WTC11 (cell line): Measurements from ENCODE around the gene NLRP7. TPM values are rescaled to one million over a fixed set of nuclear protein-coding genes. Genes with fewer than 3 reads are reported as not detected.
"Not testable (repeated sequence)": the region's sequence is repeated elsewhere in the genome, so short reads cannot be mapped to it uniquely, and the experiment has no call there.

Experiments
- ATAC-seq: fragments of 200-7000 bp; cut with Tn5 transposase; 2 replicates; pipeline ENCODE4 v1.10.0; 2021; ENCODE audit warnings: mild to moderate bottlenecking, moderate library complexity
- CTCF ChIA-PET: fragments of 300-600 bp; sonication (Branson Sonifier 250); formaldehyde crosslinking; loops from one replicate; lab custom pipeline; 2021; ENCODE audit warnings: antibody characterized with exemption; lab: Charles Lee
- POLR2A ChIA-PET: fragments of 350-600 bp; sonication (Branson Sonifier 250); formaldehyde crosslinking; loops from one replicate; lab custom pipeline; 2021; ENCODE audit warnings: antibody characterized with exemption; lab: Charles Lee
- DNase-seq: peaks from one replicate; pipeline ENCODE4 v3.0.0; 2021; ENCODE audit warnings: low spot score
- H3K27ac Mint-ChIP-seq: 2 replicates; pipeline ENCODE4 v1.8.0; 2021; ENCODE audit warnings: mixed read lengths
- H3K27me3 Mint-ChIP-seq: 2 replicates; pipeline ENCODE4 v1.8.0; 2021; ENCODE audit warnings: low read depth, mild to moderate bottlenecking, moderate library complexity, mixed read lengths
- H3K36me3 Mint-ChIP-seq: 2 replicates; pipeline ENCODE4 v1.8.0; 2021; ENCODE audit warnings: mixed read lengths
- H3K4me1 Mint-ChIP-seq: 2 replicates; pipeline ENCODE4 v1.8.0; 2022; ENCODE audit warnings: mixed read lengths
- H3K4me3 Mint-ChIP-seq: 2 replicates; pipeline ENCODE4 v1.8.0; 2021; ENCODE audit warnings: mild to moderate bottlenecking, moderate library complexity, mixed read lengths
- H3K9me3 Mint-ChIP-seq: 2 replicates; pipeline ENCODE4 v1.8.0; 2021; ENCODE audit warnings: mixed read lengths
- ATF1 ChIP-seq: sonication (generic); formaldehyde crosslinking; IDR thresholded peaks from 2 replicates; pipeline ENCODE4 v1.8.1; 2023; ENCODE audit warnings: mild to moderate bottlenecking, moderate library complexity, missing genetic modification reagents
- CBFB ChIP-seq: sonication (generic); formaldehyde crosslinking; IDR thresholded peaks from 2 replicates; pipeline ENCODE4 v1.8.1; 2022; ENCODE audit warnings: mild to moderate bottlenecking, low read depth, missing genetic modification reagents
- E2F1 ChIP-seq: sonication (generic); formaldehyde crosslinking; IDR thresholded peaks from 2 replicates; pipeline ENCODE4 v1.8.0; 2022; ENCODE audit warnings: mild to moderate bottlenecking, missing genetic modification reagents
- FOXP1 ChIP-seq: sonication (generic); formaldehyde crosslinking; IDR thresholded peaks from 2 replicates; pipeline ENCODE4 v1.8.0; 2022; ENCODE audit warnings: missing genetic modification reagents, mild to moderate bottlenecking, moderate library complexity, borderline replicate concordance
- GABPB1 ChIP-seq: sonication (generic); formaldehyde crosslinking; IDR thresholded peaks from 2 replicates; pipeline ENCODE4 v1.8.1; 2023; ENCODE audit warnings: mild to moderate bottlenecking, missing genetic modification reagents
- HMGA2 ChIP-seq: fragments of 250-450 bp; sonication (Bioruptor Pico); IDR thresholded peaks from 2 replicates; pipeline ENCODE4 v1.4.0; 2021; ENCODE audit warnings: mild to moderate bottlenecking, moderate library complexity
- JAZF1 ChIP-seq: fragments of 250-450 bp; sonication (Bioruptor Pico); IDR thresholded peaks from 2 replicates; pipeline ENCODE4 v1.9.0; 2021; ENCODE audit warnings: moderate library complexity, mild to moderate bottlenecking, inconsistent platforms
- NFATC4 ChIP-seq: fragments of 250-450 bp; sonication (Bioruptor Pico); IDR thresholded peaks from 2 replicates; pipeline ENCODE4 v1.9.0; 2021; ENCODE audit warnings: mild to moderate bottlenecking
- NR1H2 ChIP-seq: sonication (generic); formaldehyde crosslinking; IDR thresholded peaks from 2 replicates; pipeline ENCODE4 v1.9.0; 2021; ENCODE audit warnings: mild to moderate bottlenecking, moderate library complexity, missing genetic modification reagents
- NR2C2 ChIP-seq: sonication (generic); formaldehyde crosslinking; IDR thresholded peaks from 2 replicates; pipeline ENCODE4 v1.8.0; 2022; ENCODE audit warnings: mild to moderate bottlenecking, missing genetic modification reagents
- RORB ChIP-seq: fragments of 250-450 bp; sonication (Bioruptor Pico); IDR thresholded peaks from 2 replicates; pipeline ENCODE4 v1.9.0; 2021; ENCODE audit warnings: mild to moderate bottlenecking
- SOX15 ChIP-seq: fragments of 250-450 bp; sonication (Bioruptor Pico); IDR thresholded peaks from 2 replicates; pipeline ENCODE4 v1.9.0; 2021; ENCODE audit warnings: mild to moderate bottlenecking
- STAT6 ChIP-seq: sonication (generic); formaldehyde crosslinking; conservative IDR thresholded peaks from 2 replicates; pipeline ENCODE4 v1.8.1; 2023; ENCODE audit warnings: mild to moderate bottlenecking, low read depth, missing genetic modification reagents, moderate library complexity
- TEAD4 ChIP-seq: sonication (generic); formaldehyde crosslinking; IDR thresholded peaks from 2 replicates; pipeline ENCODE4 v1.8.0; 2022; ENCODE audit warnings: mild to moderate bottlenecking, missing genetic modification reagents
- ZBTB43 ChIP-seq: sonication (generic); formaldehyde crosslinking; IDR thresholded peaks from 2 replicates; pipeline ENCODE4 v1.8.1; 2023; ENCODE audit warnings: mild to moderate bottlenecking, missing genetic modification reagents
- ZNF121 ChIP-seq: sonication (generic); formaldehyde crosslinking; IDR thresholded peaks from 2 replicates; pipeline ENCODE4 v1.8.0; 2023; ENCODE audit warnings: missing genetic modification reagents
- ZNF138 ChIP-seq: sonication (generic); formaldehyde crosslinking; conservative IDR thresholded peaks from 2 replicates; pipeline ENCODE4 v1.8.1; 2022; ENCODE audit warnings: mild to moderate bottlenecking, moderate library complexity, missing genetic modification reagents
- ZNF416 ChIP-seq: fragments of 250-450 bp; sonication (Bioruptor Pico); IDR thresholded peaks from 2 replicates; pipeline ENCODE4 v1.9.0; 2021; ENCODE audit warnings: mild to moderate bottlenecking, inconsistent platforms
- ZNF423 ChIP-seq: fragments of 250-450 bp; sonication (Bioruptor Pico); IDR thresholded peaks from 2 replicates; pipeline ENCODE4 v2.1.2; 2022; ENCODE audit warnings: mild to moderate bottlenecking, moderate library complexity
- total RNA-seq: library from RNA; stranded (reverse); gene quantifications from 3 replicates; pipeline ENCODE4 v1.2.3, GENCODE V29; 2021
- TF ChIP-seq, protein P1 (sequence below): sonication (generic); formaldehyde crosslinking; IDR thresholded peaks from 2 replicates; pipeline ENCODE4 v1.8.1; 2023; ENCODE audit warnings: mild to moderate bottlenecking, missing genetic modification reagents, moderate library complexity
- TF ChIP-seq, protein P2 (sequence below): sonication (generic); formaldehyde crosslinking; IDR thresholded peaks from 2 replicates; pipeline ENCODE4 v1.8.1; 2023; ENCODE audit warnings: mild to moderate bottlenecking, missing genetic modification reagents

NLRP7 gene
- total RNA-seq, 1 experiment from 2014 or later = 6.8 TPM

DNA sequence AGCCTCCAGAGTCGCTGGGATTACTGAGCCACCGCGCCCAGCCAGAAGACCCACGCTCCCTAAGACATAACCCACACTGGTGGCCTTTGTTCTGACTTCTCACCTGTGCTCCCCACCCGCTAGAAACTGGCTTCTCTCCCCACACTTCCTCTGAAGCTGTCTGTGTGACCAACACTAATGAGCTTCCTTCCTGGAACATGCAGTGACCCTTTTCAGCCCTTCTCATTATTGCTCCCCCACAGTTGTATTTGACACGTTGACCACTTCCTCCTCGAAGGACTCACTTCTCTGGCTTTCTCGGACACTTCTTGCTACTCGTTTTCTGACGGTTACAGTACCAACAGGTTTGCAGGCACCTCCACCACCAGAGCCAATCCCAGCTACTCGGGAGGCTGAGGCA, 30.5 kb downstream of the NLRP7 start (continued):
- no peak for TF ChIP-seq ATF1 (CRISPR knock-in tag)

- Mint-ChIP-seq H3K36me3 (peaks cover 12% of the 10 kb centered on the region), H3K4me1 (peaks cover 21% of the 10 kb centered on the region)
- H3K9me3 Mint-ChIP-seq, DNase-seq, CTCF ChIA-PET, H3K27ac Mint-ChIP-seq, H3K4me3 Mint-ChIP-seq, H3K27me3 Mint-ChIP-seq, POLR2A ChIA-PET, ATAC-seq: not testable (repeated sequence)
These were observed 39.4 kb downstream of the NLRP7 start for GRCh38 chr19:54907899-54908298.

DNA sequence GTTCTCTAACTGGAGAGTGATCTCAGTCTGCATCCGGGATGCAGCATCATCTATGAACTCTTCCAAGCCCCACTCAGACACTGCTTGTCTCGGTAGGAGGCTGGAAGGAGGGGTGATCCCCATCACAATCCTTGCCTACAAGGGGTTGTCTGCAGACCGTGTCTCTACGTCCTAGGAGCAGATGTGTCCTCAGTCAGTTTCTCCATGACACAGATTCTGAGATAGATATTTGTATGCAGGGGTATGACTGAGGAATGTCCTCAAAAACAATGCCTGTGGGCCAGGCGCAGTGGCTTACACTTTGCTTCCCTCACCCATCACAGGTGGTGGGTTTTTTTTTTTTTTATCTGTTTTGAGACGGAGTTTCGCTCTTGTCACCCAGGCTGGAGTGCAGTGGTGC, 40.5 kb downstream of the NLRP7 start:
- Mint-ChIP-seq H3K4me1 (peaks cover 26% of the 10 kb centered on the region), H3K9me3 (no peaks in the 10 kb centered on the region; the same call in 1 of the 2 replicates), H3K27me3 (no peaks in the 10 kb centered on the region; the same call in 1 of the 2 replicates), H3K27ac (no peak overlapping the region; the same call in 1 of the 2 replicates), H3K4me3 (no peak overlapping the region), H3K36me3 (peaks cover 10% of the 10 kb centered on the region)
- POLR2A ChIA-PET = interaction anchor here (0.5 to 0.7 kb wide), 2 partner anchors 139 to 580 kb away, joined by 4 to 5 read pairs; no protein-coding TSS in a partner anchor
- DNase-seq (no peak), ATAC-seq (no peak)
- TF ChIP-seq NR2C2 (CRISPR knock-in tag) = no peak
- TF ChIP-seq CBFB (CRISPR knock-in tag) = no peak
- TF ChIP-seq ZBTB43 (CRISPR knock-in tag) = no peak
- TF ChIP-seq FOXP1 (CRISPR knock-in tag) = no peak
- no peak for TF ChIP-seq ZNF121 (CRISPR knock-in tag)
- TF ChIP-seq GABPB1 = no peak
- TF ChIP-seq ZNF423 (CRISPR knock-in tag) = no peak
- no peak for TF ChIP-seq HMGA2
- TF ChIP-seq SOX15 (CRISPR knock-in tag) = no peak
- TF ChIP-seq JAZF1 = no peak
- TF ChIP-seq STAT6 (CRISPR knock-in tag) = no peak
- TF ChIP-seq ZNF138 (CRISPR knock-in tag) = no peak
- no peak for TF ChIP-seq NR1H2 (CRISPR knock-in tag)
- no peak for TF ChIP-seq TEAD4
- no peak for TF ChIP-seq ZNF416 (CRISPR knock-in tag)
- CTCF ChIA-PET = interaction anchor here (1.3 kb wide), 1 partner anchor 26 kb away, joined by 4 read pairs; no protein-coding TSS in a partner anchor

GRCh38 chr19:54905803-54906511, 41.4 kb downstream of the NLRP7 start, which contains the start of gene NCR1:
TSS of gene NCR1 (plus strand) at chr19:54906148. CDS start at chr19:54906188, 40 bp downstream.
- POLR2A ChIA-PET = interaction anchor here (0.5 kb wide), 1 partner anchor 140 kb away, joined by 4 read pairs; no protein-coding TSS in a partner anchor
- peak within 1 kb of the TSS; percentile 87 for H3K27ac Mint-ChIP-seq
- TF ChIP-seq, protein P1, sequence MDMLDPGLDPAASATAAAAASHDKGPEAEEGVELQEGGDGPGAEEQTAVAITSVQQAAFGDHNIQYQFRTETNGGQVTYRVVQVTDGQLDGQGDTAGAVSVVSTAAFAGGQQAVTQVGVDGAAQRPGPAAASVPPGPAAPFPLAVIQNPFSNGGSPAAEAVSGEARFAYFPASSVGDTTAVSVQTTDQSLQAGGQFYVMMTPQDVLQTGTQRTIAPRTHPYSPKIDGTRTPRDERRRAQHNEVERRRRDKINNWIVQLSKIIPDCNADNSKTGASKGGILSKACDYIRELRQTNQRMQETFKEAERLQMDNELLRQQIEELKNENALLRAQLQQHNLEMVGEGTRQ (CRISPR knock-in tag) = no peak
- TF ChIP-seq RORB (CRISPR knock-in tag) (no peak), NFATC4 (CRISPR knock-in tag) (no peak), NR2C2 (CRISPR knock-in tag) (no peak), SOX15 (CRISPR knock-in tag) (no peak), E2F1 (CRISPR knock-in tag) (no peak), ZBTB43 (CRISPR knock-in tag) (no peak)
- TF ChIP-seq, protein P2, sequence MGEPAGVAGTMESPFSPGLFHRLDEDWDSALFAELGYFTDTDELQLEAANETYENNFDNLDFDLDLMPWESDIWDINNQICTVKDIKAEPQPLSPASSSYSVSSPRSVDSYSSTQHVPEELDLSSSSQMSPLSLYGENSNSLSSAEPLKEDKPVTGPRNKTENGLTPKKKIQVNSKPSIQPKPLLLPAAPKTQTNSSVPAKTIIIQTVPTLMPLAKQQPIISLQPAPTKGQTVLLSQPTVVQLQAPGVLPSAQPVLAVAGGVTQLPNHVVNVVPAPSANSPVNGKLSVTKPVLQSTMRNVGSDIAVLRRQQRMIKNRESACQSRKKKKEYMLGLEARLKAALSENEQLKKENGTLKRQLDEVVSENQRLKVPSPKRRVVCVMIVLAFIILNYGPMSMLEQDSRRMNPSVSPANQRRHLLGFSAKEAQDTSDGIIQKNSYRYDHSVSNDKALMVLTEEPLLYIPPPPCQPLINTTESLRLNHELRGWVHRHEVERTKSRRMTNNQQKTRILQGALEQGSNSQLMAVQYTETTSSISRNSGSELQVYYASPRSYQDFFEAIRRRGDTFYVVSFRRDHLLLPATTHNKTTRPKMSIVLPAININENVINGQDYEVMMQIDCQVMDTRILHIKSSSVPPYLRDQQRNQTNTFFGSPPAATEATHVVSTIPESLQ (CRISPR knock-in tag) = no peak
- peaks cover 8% of the 10 kb centered on the region for H3K36me3 Mint-ChIP-seq
- H3K4me3 Mint-ChIP-seq = peak within 1 kb of the TSS; percentile 24; the same call in 1 of the 2 replicates
- H3K4me1 Mint-ChIP-seq = peaks cover 32% of the 10 kb centered on the region
- no peaks in the 10 kb centered on the region; the same call in 1 of the 2 replicates for H3K27me3 Mint-ChIP-seq
- ATAC-seq (peak; percentile 75), DNase-seq (no peak)
- no peaks in the 10 kb centered on the region; the same call in 1 of the 2 replicates for H3K9me3 Mint-ChIP-seq
- CTCF ChIA-PET = interaction anchor here (0.5 to 1.3 kb wide), 3 partner anchors 12 to 25 kb away, joined by 3 to 4 read pairs (median 4); no protein-coding TSS in a partner anchor
